ENCODE measurements around the gene CYP3A4.

- TF ChIP-seq CTCF (IDR thresholded peaks at IDR 0.05; ENCODE audit: control extremely low read depth in 1 of 3, insufficient read depth in 1 of 3, low read depth in 1 of 3, low read length in 3 of 3): no peak
- no peak for TF ChIP-seq POLR2AphosphoS5 (IDR thresholded peaks at IDR 0.05; ENCODE audit: low read depth, low read length)
- no peak for TF ChIP-seq GTF2F1 (IDR thresholded peaks at IDR 0.05; ENCODE audit: borderline replicate concordance, low read depth, low read length)
- TF ChIP-seq POLR2A (IDR thresholded peaks at IDR 0.05; ENCODE audit: control extremely low read depth in 1 of 2, low read depth in 2 of 2, low read length in 2 of 2): no peak
- no peak for TF ChIP-seq ATF2 (IDR thresholded peaks at IDR 0.05; ENCODE audit: low read length)
- TF ChIP-seq POU5F1 (IDR thresholded peaks at IDR 0.05; ENCODE audit: low read depth, low read length): no peak
- no peak for TF ChIP-seq YY1 (IDR thresholded peaks at IDR 0.05; ENCODE audit: low read depth, low read length)
- TF ChIP-seq RAD21 (IDR thresholded peaks at IDR 0.05 in 1 of 2, conservative IDR thresholded peaks at IDR 0.05 in 1 of 2; ENCODE audit: low read depth in 2 of 2, low read length in 2 of 2): no peak
- TF ChIP-seq CREB1 (IDR thresholded peaks at IDR 0.05): no peak
- TF ChIP-seq JUND (IDR thresholded peaks at IDR 0.05; ENCODE audit: low read length): no peak
Observed at GRCh38 chr7:99752356-99752755, 31.6 kb downstream of the CYP3A4 start.
